Measurements from ENCODE around the gene SLC25A48.

SLC25A48 gene

GRCh38 chr5:135891268-135891667, 56.8 kb downstream of the SLC25A48 start:
- Mint-ChIP-seq H3K27me3 (ENCODE audit: low read depth) (peaks cover 55% of the 10 kb centered on the region), H3K4me3 (no peak overlapping the region), H3K9me3 (no peaks in the 10 kb centered on the region), H3K36me3 (ENCODE audit: low read depth) (no peaks in the 10 kb centered on the region), H3K27ac (no peak overlapping the region), H3K4me1 (ENCODE audit: low read depth) (peaks cover 8% of the 10 kb centered on the region)

DNA sequence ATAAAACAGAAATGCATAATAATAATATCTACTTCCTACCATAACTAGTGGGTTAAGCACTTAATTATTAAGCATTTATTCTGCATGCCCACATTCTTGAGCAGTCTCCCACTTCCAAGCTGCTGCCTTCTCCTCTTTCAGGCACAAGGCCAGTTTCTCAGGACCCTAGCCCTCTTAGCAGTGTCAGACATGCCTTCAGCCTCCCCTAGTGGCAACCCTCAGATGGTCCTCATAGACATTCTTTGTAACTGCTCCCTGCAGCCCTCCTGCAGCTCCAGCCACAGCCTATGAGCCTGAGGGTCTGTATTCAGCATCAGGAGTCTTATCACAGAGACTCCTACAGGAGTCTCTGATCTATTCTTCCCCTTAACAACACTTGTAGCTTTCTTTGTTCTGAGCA, 57.3 kb downstream of the SLC25A48 start:
- H3K27me3 Mint-ChIP-seq (ENCODE audit: low read depth) = peaks cover 56% of the 10 kb centered on the region
- peaks cover 8% of the 10 kb centered on the region for H3K4me1 Mint-ChIP-seq (ENCODE audit: low read depth)
- no peak overlapping the region for H3K4me3 Mint-ChIP-seq
- no peaks in the 10 kb centered on the region for H3K9me3 Mint-ChIP-seq
- no peak overlapping the region for H3K27ac Mint-ChIP-seq
- H3K36me3 Mint-ChIP-seq (ENCODE audit: low read depth) = no peaks in the 10 kb centered on the region

DNA sequence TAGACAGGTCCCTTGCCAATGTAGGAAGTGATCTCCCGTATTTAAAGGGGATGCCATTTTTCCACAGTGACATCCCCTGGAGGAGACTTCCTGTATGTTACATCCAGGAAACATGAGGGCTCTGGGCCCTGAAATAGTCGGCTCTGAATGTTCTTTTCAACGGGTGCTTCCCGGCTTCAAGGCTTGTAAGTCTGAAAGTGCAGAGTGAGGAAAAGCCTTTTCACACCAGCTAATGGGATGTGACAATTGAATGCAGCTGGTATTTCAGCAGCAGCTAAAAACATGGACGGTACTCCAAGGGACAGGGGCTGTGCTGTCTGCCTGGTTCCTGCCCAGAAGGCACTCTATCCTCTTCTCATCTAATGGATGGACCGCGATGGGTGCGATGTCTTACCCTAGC, 59.8 kb downstream of the SLC25A48 start:
- H3K4me1 Mint-ChIP-seq (ENCODE audit: low read depth) = peaks cover 3% of the 10 kb centered on the region
- no peak overlapping the region for H3K4me3 Mint-ChIP-seq
- H3K9me3 Mint-ChIP-seq = no peaks in the 10 kb centered on the region
- no peaks in the 10 kb centered on the region for H3K36me3 Mint-ChIP-seq (ENCODE audit: low read depth)
- H3K27me3 Mint-ChIP-seq (ENCODE audit: low read depth) = peaks cover 46% of the 10 kb centered on the region
- H3K27ac Mint-ChIP-seq = no peak overlapping the region

GRCh38 chr5:135894789-135895188, 60.3 kb downstream of the SLC25A48 start:
- H3K27ac Mint-ChIP-seq = no peak overlapping the region
- H3K9me3 Mint-ChIP-seq = no peaks in the 10 kb centered on the region
- peaks cover 3% of the 10 kb centered on the region for H3K4me1 Mint-ChIP-seq (ENCODE audit: low read depth)
- H3K36me3 Mint-ChIP-seq (ENCODE audit: low read depth) = no peaks in the 10 kb centered on the region
- H3K27me3 Mint-ChIP-seq (ENCODE audit: low read depth) = peaks cover 46% of the 10 kb centered on the region
- no peak overlapping the region for H3K4me3 Mint-ChIP-seq

GRCh38 chr5:135895474-135896006, 61.1 kb downstream of the SLC25A48 start, which contains the start of gene IL9:
TSS of gene IL9 (minus strand) at chr5:135895841. CDS start at chr5:135895816, 25 bp downstream.
- no peak within 1 kb of the TSS for H3K27ac Mint-ChIP-seq
- peaks cover 50% of the 10 kb centered on the region for H3K27me3 Mint-ChIP-seq (ENCODE audit: low read depth)
- no peak within 1 kb of the TSS for H3K4me3 Mint-ChIP-seq
- H3K4me1 Mint-ChIP-seq (ENCODE audit: low read depth) = peaks cover 3% of the 10 kb centered on the region
- no peaks in the 10 kb centered on the region for H3K36me3 Mint-ChIP-seq (ENCODE audit: low read depth)
- no peaks in the 10 kb centered on the region for H3K9me3 Mint-ChIP-seq

GRCh38 chr5:135898651-135899050, 64.2 kb downstream of the SLC25A48 start:
- H3K27me3 Mint-ChIP-seq (ENCODE audit: low read depth) = peaks cover 45% of the 10 kb centered on the region
- H3K27ac Mint-ChIP-seq = no peak overlapping the region
- H3K4me3 Mint-ChIP-seq = no peak overlapping the region
- H3K36me3 Mint-ChIP-seq (ENCODE audit: low read depth) = no peaks in the 10 kb centered on the region
- H3K4me1 Mint-ChIP-seq (ENCODE audit: low read depth) = no peaks in the 10 kb centered on the region
- H3K9me3 Mint-ChIP-seq = no peaks in the 10 kb centered on the region

DNA sequence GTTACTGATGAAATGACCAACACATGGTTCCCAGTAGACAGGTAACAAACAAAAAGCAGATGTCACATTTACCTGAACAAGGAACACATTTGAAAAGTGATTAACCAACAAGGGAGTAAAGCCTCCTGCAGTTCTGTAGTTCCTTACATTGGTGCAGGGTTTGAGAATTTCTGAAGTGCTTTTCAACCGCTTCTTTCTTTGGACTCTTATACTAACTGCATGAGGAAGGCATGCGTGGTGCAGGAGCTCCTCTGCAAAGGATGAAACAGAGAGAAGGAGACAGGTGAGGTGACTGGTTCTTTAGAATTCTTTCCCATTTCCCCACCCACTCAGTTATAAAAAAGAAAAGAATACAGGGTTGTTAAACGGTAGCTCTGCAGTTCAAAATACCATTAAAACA, 65.8 kb downstream of the SLC25A48 start:
- Mint-ChIP-seq H3K36me3 (ENCODE audit: low read depth) (no peaks in the 10 kb centered on the region), H3K27ac (no peak overlapping the region), H3K9me3 (no peaks in the 10 kb centered on the region), H3K4me3 (no peak overlapping the region), H3K27me3 (ENCODE audit: low read depth) (peaks cover 38% of the 10 kb centered on the region), H3K4me1 (ENCODE audit: low read depth) (no peaks in the 10 kb centered on the region)

GRCh38 chr5:135901633-135902032, 67.2 kb downstream of the SLC25A48 start:
- no peaks in the 10 kb centered on the region for H3K9me3 Mint-ChIP-seq
- no peaks in the 10 kb centered on the region for H3K36me3 Mint-ChIP-seq (ENCODE audit: low read depth)

DNA sequence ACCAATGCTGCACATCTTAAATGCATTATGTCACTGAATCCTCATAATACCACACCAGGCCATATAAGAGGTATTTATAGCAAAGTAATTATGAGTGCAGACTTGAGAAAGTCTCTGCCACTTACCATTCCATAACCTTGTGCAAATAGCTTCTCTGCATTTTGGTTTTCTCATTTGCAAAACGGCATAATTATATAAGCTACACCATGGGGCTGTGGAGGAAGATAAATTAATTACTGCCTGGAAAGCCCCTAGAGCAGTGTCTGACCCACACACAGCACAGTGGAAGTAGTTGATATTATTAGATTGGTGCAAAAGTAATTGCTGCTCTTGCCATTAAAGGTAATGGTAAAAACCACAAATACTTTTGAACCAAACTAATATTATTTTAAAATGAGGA, 70.7 kb downstream of the SLC25A48 start:
- no peaks in the 10 kb centered on the region for H3K36me3 Mint-ChIP-seq (ENCODE audit: low read depth)
- no peak overlapping the region for H3K27ac Mint-ChIP-seq
- no peaks in the 10 kb centered on the region for H3K4me1 Mint-ChIP-seq (ENCODE audit: low read depth)
- no peaks in the 10 kb centered on the region for H3K9me3 Mint-ChIP-seq
- no peak overlapping the region for H3K4me3 Mint-ChIP-seq
- peaks cover 28% of the 10 kb centered on the region for H3K27me3 Mint-ChIP-seq (ENCODE audit: low read depth)

More at GRCh38 chr5:135901633-135902032, 67.2 kb downstream of the SLC25A48 start:
- H3K27ac Mint-ChIP-seq = no peak overlapping the region
- H3K27me3 Mint-ChIP-seq (ENCODE audit: low read depth) = peaks cover 27% of the 10 kb centered on the region
- H3K4me1 Mint-ChIP-seq (ENCODE audit: low read depth) = no peaks in the 10 kb centered on the region
- H3K4me3 Mint-ChIP-seq = no peak overlapping the region

- H3K27me3 Mint-ChIP-seq (ENCODE audit: low read depth) = peaks cover 41% of the 10 kb centered on the region
- H3K9me3 Mint-ChIP-seq = no peaks in the 10 kb centered on the region
- H3K27ac Mint-ChIP-seq = no peak overlapping the region
- no peaks in the 10 kb centered on the region for H3K36me3 Mint-ChIP-seq (ENCODE audit: low read depth)
- H3K4me1 Mint-ChIP-seq (ENCODE audit: low read depth) = no peaks in the 10 kb centered on the region
- H3K4me3 Mint-ChIP-seq = no peak overlapping the region
Observed at GRCh38 chr5:135913713-135914626, 79.5 kb downstream of the SLC25A48 start.

DNA sequence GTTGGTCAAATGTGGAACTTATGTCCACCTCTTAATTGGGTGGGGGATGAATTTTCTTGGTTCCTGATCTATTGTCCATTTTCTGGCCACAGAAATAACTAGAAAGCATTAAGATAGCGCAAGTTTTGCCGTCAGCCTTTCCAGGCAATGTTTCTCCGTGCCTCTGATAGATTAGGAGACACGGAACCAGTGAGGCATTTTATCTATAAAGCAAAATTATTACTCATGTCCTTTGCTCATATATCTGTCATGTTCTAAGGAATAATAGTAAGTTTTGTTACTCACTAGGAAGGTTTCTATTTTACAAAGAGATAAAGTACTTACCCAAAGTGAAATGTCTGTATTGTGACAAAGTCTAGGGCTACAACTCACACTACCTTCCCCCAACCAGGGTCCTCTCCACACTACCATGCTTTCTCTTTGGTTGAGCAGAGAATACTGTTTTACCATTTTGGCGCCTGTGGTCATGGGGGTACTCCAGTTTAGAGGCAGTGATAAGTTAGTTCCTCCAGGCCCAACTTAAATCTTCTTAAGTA, 81.1 kb downstream of the SLC25A48 start:
- Mint-ChIP-seq H3K4me3 (no peak overlapping the region), H3K27ac (no peak overlapping the region), H3K9me3 (no peaks in the 10 kb centered on the region)

GRCh38 chr5:135916638-135917263, 82.3 kb downstream of the SLC25A48 start:
- Mint-ChIP-seq H3K27ac (no peak overlapping the region), H3K4me3 (no peak overlapping the region), H3K36me3 (ENCODE audit: low read depth) (no peaks in the 10 kb centered on the region), H3K4me1 (ENCODE audit: low read depth) (no peaks in the 10 kb centered on the region), H3K9me3 (no peaks in the 10 kb centered on the region), H3K27me3 (ENCODE audit: low read depth) (peaks cover 27% of the 10 kb centered on the region)

More for the DNA sequence above, 81.1 kb downstream of the SLC25A48 start:
- Mint-ChIP-seq H3K36me3 (ENCODE audit: low read depth) (no peaks in the 10 kb centered on the region), H3K4me1 (ENCODE audit: low read depth) (no peaks in the 10 kb centered on the region), H3K27me3 (ENCODE audit: low read depth) (peaks cover 28% of the 10 kb centered on the region)

DNA sequence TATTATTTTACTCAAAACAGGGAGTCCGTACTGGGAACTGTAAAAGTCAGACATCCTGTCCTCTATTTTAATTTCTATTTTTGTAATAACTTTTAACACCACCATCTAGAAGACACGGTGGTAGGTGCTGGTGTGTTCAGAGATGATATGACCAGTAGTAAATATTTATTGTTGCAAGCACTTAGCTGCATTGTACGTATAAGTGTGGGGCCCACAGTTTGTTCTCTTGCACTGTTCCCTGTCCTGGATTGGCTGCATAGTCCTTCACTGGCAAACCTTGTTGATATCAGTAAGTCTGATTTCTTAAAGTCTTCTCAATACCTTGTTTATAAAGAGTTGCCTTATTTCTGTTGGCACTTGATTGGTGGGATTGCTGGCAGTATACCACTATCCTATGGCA, 85.7 kb downstream of the SLC25A48 start:
- Mint-ChIP-seq H3K4me3 (no peak overlapping the region), H3K9me3 (no peaks in the 10 kb centered on the region), H3K27me3 (ENCODE audit: low read depth) (peaks cover 31% of the 10 kb centered on the region), H3K27ac (no peak overlapping the region), H3K4me1 (ENCODE audit: low read depth) (no peaks in the 10 kb centered on the region), H3K36me3 (ENCODE audit: low read depth) (no peaks in the 10 kb centered on the region)

- Mint-ChIP-seq H3K27me3 (ENCODE audit: low read depth) (peaks cover 37% of the 10 kb centered on the region), H3K4me3 (no peak overlapping the region), H3K36me3 (ENCODE audit: low read depth) (no peaks in the 10 kb centered on the region), H3K4me1 (ENCODE audit: low read depth) (no peaks in the 10 kb centered on the region), H3K9me3 (no peaks in the 10 kb centered on the region), H3K27ac (no peak overlapping the region)
Observed at GRCh38 chr5:135921388-135921787, 86.9 kb downstream of the SLC25A48 start.

All from T-helper 1 cell treated with Interleukin-12 subunit alpha and Interleukin-12 subunit beta and Interleukin-4 antibody, amounts not matched to agents 30 μg/mL and 1 μg/mL, for 36 hours (primary cell).